AG04449 (cell line): ENCODE measurements around the gene SEMA5A.

Source experiments
- CTCF ChIA-PET: fragments of 350-600 bp; formaldehyde crosslinking; extraction: SDS; loops from one replicate; lab custom pipeline; 2021; ENCODE audit warnings: antibody characterized with exemption; lab: Yijun Ruan, JAX
- POLR2A ChIA-PET: fragments of 400-600, 350-600 bp; formaldehyde crosslinking; extraction: SDS; loops from one replicate; lab custom pipeline; 2020; ENCODE audit warnings: antibody characterized with exemption, inconsistent platforms; lab: Yijun Ruan, JAX
- DNase-seq: peaks from one replicate; pipeline ENCODE4 v3.0.0-alpha.2; 2010; ENCODE audit warnings: low read depth, low spot score
- H3K4me3 ChIP-seq: 2 replicates; pipeline ENCODE4 v1.5.1; 2011; ENCODE audit warnings: low read depth, mild to moderate bottlenecking, control low read depth, low read length
- CTCF ChIP-seq: IDR thresholded peaks from one replicate; pipeline ENCODE4 v1.5.1; 2011; ENCODE audit warnings: mild to moderate bottlenecking, moderate library complexity, low read length, control low read depth, inconsistent platforms; ENCODE audit not compliant: insufficient read depth; ENCODE audit errors: missing control alignments

Gene SEMA5A

GRCh38 chr5:9269014-9269413 lies 276.9 kb downstream of the SEMA5A start:
- no peak for DNase-seq
- TF ChIP-seq CTCF: no peak
- ChIA-PET CTCF (interaction anchor here (1.6 to 1.7 kb wide), 2 partner anchors 10 to 275 kb away, joined by 3 to 4 read pairs; no protein-coding TSS in a partner anchor), POLR2A (no interaction called here)
- H3K4me3 ChIP-seq: no peak overlapping the region

- POLR2A ChIA-PET: no interaction called here
- CTCF ChIA-PET: interaction anchor here (0.7 to 1.7 kb wide), 7 partner anchors 11 to 275 kb away, joined by 3 to 4 read pairs (median 3); no protein-coding TSS in a partner anchor
- no peak for TF ChIP-seq CTCF
- H3K4me3 ChIP-seq: no peak overlapping the region
- no peak for DNase-seq
These were observed 277.6 kb downstream of the SEMA5A start for GRCh38 chr5:9268226-9268625.

GRCh38 chr5:9265441-9266287 lies 280.2 kb downstream of the SEMA5A start:
- H3K4me3 ChIP-seq: peak overlapping the region; percentile 29
- ChIA-PET CTCF (interaction anchor here (0.6 to 2.1 kb wide), 3 partner anchors 10 to 278 kb away, joined by 3 to 11 read pairs (median 3); no protein-coding TSS in a partner anchor), POLR2A (interaction anchor here (1.4 kb wide), 1 partner anchor 11 kb away, joined by 4 read pairs; no protein-coding TSS in a partner anchor)
- TF ChIP-seq CTCF: no peak
- peak; percentile 84 for DNase-seq

GRCh38 chr5:9264301-9264700 lies 281.6 kb downstream of the SEMA5A start:
- no peak for TF ChIP-seq CTCF
- ChIA-PET CTCF (no interaction called here), POLR2A (no interaction called here)
- DNase-seq: no peak
- H3K4me3 ChIP-seq: no peak overlapping the region

- TF ChIP-seq CTCF: no peak
- DNase-seq: no peak
- ChIA-PET POLR2A (interaction anchor here (0.6 kb wide), 1 partner anchor 283 kb away, joined by 3 read pairs; no protein-coding TSS in a partner anchor), CTCF (no interaction called here)
- H3K4me3 ChIP-seq: no peak overlapping the region
These were observed 282.2 kb downstream of the SEMA5A start for GRCh38 chr5:9263656-9264055.

- H3K4me3 ChIP-seq: no peak overlapping the region
- DNase-seq: no peak
- CTCF ChIA-PET: interaction anchor here (1.4 to 4.1 kb wide), 3 partner anchors 14 to 294 kb away, joined by 3 to 11 read pairs (median 6); no protein-coding TSS in a partner anchor
- TF ChIP-seq CTCF: no peak
- POLR2A ChIA-PET: no interaction called here
These were observed 294.4 kb downstream of the SEMA5A start for GRCh38 chr5:9251379-9251980.
